Measurements from ENCODE around the gene INTS1.

DNA sequence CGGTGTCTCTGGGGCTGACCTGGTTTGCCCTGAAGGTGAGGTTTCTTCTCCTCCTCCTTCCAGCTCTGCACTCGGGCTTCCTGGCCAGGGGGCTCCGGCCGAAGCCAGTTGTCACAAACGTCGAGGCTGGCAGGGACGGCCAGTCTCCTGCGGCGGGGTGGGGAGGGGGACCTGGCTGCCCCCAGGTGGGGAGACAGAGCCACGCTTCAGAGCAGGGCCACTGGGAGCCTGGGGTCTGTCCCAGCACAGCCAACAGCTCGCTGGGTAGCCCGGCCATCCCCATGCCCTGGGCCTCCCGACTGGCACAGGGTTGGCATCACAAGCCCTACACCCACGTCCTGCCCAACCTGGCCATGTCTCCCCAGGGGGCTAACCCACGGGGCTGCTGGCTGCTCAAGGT is 65.4 kb downstream of the INTS1 start:
- TF ChIP-seq KAT7 (CRISPR knock-in tag; IDR thresholded peaks at IDR 0.05; ENCODE audit: borderline replicate concordance) (no peak), NFE2L1 (CRISPR knock-in tag; IDR thresholded peaks at IDR 0.05) (no peak), NFYB (CRISPR knock-in tag; conservative IDR thresholded peaks at IDR 0.05; ENCODE audit: low read depth) (no peak)
- TF ChIP-seq, protein P1, sequence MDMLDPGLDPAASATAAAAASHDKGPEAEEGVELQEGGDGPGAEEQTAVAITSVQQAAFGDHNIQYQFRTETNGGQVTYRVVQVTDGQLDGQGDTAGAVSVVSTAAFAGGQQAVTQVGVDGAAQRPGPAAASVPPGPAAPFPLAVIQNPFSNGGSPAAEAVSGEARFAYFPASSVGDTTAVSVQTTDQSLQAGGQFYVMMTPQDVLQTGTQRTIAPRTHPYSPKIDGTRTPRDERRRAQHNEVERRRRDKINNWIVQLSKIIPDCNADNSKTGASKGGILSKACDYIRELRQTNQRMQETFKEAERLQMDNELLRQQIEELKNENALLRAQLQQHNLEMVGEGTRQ (CRISPR knock-in tag; IDR thresholded peaks at IDR 0.05), result no peak
- TF ChIP-seq, protein P2, sequence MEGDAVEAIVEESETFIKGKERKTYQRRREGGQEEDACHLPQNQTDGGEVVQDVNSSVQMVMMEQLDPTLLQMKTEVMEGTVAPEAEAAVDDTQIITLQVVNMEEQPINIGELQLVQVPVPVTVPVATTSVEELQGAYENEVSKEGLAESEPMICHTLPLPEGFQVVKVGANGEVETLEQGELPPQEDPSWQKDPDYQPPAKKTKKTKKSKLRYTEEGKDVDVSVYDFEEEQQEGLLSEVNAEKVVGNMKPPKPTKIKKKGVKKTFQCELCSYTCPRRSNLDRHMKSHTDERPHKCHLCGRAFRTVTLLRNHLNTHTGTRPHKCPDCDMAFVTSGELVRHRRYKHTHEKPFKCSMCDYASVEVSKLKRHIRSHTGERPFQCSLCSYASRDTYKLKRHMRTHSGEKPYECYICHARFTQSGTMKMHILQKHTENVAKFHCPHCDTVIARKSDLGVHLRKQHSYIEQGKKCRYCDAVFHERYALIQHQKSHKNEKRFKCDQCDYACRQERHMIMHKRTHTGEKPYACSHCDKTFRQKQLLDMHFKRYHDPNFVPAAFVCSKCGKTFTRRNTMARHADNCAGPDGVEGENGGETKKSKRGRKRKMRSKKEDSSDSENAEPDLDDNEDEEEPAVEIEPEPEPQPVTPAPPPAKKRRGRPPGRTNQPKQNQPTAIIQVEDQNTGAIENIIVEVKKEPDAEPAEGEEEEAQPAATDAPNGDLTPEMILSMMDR (IDR thresholded peaks at IDR 0.05), result no peak
